ENCODE data around the gene DOCK7.

- TF ChIP-seq CTCF (conservative IDR thresholded peaks at IDR 0.05; ENCODE audit: low read depth, low read length) (no peak), EZH2 (IDR thresholded peaks at IDR 0.05; ENCODE audit: borderline replicate concordance, low read depth, low read length, poor library complexity, severe bottlenecking) (no peak)
Measured at GRCh38 chr1:62628506-62628905, 59.7 kb downstream of the DOCK7 start.
